GM19468 (cell line): Measurements from ENCODE around the gene FAAP100.
A peak's percentile ranks its signal among the peaks of the same experiment; 100 is the strongest.
"Not testable (repeated sequence)": the region's sequence is repeated elsewhere in the genome, so short reads cannot be mapped to it uniquely, and the experiment has no call there.

ENCODE experiments used
- ATAC-seq: cut with Tn5 transposase; IDR thresholded peaks from one replicate; pipeline ENCODE4 v1.9.1; 2021; ENCODE audit warnings: mild to moderate bottlenecking, moderate library complexity, moderate number of reproducible peaks; ENCODE audit not compliant: unreplicated experiment; ENCODE audit errors: extremely low read depth

The FAAP100 gene, protein sequence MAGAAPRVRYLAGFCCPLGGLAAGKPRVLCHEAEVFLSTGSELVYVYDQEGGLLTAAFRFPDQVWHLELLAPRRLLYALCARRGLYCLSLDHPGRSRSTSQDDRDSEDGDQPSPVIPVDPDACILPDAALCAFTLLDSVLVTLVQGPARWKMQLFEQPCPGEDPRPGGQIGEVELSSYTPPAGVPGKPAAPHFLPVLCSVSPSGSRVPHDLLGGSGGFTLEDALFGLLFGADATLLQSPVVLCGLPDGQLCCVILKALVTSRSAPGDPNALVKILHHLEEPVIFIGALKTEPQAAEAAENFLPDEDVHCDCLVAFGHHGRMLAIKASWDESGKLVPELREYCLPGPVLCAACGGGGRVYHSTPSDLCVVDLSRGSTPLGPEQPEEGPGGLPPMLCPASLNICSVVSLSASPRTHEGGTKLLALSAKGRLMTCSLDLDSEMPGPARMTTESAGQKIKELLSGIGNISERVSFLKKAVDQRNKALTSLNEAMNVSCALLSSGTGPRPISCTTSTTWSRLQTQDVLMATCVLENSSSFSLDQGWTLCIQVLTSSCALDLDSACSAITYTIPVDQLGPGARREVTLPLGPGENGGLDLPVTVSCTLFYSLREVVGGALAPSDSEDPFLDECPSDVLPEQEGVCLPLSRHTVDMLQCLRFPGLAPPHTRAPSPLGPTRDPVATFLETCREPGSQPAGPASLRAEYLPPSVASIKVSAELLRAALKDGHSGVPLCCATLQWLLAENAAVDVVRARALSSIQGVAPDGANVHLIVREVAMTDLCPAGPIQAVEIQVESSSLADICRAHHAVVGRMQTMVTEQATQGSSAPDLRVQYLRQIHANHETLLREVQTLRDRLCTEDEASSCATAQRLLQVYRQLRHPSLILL

DNA sequence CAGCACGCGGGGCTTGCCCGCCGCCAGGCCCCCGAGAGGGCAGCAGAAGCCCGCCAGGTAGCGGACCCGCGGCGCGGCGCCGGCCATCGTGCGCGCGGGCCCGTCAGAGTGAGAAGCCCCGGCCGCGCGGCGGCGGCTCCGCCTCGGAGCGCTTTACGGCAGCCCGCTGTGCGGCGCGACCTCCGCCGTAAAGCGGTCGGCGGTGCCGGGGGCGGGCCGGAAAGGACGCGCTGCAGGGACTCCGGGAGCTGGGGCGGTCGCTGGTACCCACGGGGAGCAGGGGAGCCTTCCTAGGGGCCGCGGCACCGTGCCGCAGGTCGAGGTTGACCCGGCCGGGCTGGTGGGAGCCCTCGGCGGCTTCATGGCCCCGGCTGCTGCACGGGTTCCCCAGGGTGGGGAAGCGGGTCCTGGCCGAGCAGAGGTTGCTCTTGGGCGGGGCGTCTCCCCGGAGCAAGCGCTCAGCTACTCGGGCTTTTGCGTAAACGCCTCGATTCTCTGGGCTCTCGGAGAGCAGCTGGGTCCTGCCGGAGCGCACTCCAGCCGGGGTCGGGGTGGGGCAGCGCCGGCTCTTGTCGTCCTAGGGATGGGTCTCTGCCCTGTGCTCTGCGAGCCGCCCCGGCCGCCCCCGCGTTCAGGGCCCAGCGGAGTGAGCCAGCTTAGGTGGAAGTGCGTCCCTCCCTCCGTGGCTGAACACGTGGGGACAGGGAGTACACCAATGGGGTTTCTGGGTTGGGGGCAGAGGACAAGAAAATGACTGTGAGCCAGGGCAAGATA is at the start of gene FAAP100:
FAAP100 (minus strand) TSS at position 110 of the 774 bp plus-strand sequence; CDS start at position 87, 23 bp downstream.
- peak; percentile 38 for ATAC-seq

DNA sequence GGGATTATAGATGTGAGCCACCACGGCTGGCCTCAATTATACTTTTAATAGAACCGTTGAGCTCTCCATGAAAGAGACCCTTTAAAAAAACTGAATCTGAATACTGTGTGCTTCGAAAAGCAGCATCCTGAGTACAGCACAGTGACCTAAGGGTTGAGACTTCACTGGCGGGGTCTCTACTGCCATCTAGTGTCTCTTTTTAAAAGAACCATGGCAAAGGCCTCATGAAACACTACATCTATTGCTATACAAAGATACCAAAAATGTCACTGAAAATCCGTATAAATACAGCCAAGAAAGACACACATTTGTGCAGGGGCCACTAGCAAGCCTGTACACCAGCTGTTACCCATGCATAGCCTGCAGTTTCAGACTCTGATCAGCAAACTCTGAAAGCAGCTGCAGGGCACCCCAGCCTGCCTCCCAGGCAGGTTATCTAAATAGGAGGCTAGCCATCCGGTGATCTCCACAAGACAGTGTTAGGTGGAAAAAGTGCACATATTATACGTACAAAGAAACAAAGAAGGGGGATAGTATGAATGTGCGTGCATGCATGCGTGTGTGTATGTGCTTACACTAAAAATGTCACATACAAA is 49.5 kb upstream of the FAAP100 start:
- ATAC-seq, result no peak

DNA sequence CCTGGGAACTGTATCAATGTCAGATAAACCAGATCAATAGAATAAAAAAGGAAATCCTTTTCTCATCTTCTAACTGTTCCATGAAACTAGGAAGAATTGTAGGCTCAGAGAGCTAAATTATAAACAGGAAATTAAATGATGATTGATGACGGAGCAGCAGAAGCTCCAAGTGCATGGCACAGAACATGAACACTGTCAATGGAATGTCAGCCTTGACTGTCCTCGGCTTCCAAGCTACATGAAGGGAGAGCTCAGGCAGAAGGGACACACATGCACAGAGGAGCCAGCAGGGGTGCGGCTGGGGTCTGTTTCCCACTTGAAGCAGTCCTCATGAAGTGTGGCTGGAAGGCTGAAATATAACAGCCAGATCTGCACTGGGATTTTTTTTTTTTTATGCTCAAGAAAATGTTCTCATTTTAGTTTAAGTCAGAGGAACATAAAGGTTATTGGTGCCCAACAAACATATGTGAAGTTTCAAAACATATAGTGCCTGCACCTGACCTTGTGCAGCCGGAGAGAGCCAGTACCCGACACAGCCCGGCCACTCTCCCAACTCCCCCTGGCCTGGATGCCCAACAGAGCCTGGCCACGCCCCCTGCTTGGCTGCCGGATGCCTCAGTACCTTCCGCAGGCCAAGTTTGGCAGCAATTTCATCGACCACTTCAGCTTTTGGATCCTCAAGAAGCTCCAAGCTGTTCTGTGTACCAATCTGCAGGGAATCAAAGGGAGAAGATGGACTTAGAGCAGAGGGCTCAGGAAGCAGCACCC is 47.8 kb upstream of the FAAP100 start:
- ATAC-seq, result no peak

DNA sequence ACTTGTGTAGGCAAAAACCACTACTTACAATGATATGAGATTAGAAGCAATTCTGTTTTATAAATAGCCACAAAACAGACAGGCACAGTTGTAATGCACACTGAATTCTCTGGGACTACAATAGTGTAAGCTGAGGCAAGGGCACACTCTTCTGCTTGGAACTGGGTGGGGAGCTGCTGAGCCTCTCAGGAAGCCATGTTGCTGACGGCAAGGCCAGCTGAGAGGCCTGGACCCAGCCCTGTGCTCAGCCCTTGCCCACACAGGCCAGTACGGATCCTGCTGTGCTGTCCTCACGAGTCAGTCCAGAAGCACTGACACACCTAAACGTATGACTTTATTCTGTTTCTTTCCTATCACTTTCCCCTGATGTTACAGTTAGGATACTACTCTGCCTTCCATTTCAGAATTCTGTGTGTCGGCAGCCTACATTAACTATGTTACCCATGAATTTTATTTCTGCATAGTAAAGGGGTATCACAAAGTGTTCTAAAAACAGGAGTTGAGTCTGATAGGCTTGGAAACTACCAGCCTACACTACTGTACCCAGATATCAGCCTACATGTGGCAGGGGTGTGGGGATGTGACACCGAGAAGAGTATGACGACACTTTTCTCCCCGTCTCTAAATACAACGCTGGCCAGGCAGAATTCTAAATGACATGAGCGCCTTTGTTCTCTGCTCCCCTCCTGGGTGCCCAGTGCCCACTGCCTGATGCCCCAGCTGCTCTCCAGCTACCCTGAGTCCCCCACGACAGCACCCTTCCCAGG is 41.1 kb upstream of the FAAP100 start:
- no peak for ATAC-seq

DNA sequence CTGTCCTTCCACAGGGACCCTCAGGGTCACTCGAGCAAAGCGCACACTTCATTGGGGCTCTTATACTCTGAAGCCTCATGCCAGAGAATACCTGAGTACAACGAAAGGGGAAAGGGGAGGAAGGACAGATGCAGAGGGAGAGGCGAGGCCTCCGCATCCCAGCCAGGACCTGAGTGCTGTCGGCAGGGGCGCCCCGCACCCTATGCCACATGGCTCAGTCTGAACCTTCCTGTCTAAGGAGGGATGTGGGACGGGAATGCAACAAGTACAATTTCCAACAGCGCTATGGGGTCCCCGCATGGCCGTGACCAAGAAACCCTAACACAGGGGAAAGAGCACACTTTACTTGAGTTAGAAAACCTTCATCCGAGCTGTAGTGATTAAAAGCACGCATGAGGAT is 39.8 kb upstream of the FAAP100 start:
- no peak for ATAC-seq

DNA sequence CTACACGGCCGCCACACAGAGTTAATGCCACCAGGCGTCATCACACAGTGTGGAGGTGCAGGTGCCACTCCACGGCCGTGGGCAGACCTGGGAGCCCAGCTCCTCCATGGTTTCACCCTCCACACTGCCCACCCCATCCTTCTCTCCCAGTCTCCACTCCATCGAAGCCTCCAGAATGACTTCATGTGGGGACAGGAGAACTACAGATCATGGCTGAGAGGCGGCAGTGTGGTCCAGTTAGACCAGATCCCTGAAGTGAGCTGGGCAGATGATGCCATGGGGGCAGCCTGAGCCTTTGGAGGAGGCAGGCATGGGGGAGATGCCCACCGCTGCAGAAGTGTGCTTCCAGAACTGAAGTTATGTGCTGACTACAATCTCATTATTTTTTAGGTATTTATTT is 38.0 kb upstream of the FAAP100 start:
- ATAC-seq, result no peak

DNA sequence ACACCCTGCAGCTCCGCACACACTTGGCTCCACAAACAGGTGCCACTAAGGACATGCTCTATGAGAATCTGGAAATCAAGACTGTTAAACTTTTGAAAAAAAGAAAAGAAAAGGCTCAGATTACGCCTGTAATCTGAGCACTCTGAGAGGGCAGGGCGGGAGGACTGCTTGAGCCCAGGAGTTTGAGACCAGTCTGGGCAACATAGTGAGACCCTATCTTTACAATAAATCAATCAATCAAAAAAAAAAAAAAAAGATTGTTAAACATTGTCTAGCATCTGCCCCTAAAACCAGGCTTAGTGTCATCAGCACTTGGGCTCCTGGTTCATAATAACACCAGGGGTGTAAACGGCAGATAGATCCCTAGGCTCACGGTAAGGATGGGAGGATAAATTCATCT is 37.5 kb upstream of the FAAP100 start:
- ATAC-seq, result no peak

DNA sequence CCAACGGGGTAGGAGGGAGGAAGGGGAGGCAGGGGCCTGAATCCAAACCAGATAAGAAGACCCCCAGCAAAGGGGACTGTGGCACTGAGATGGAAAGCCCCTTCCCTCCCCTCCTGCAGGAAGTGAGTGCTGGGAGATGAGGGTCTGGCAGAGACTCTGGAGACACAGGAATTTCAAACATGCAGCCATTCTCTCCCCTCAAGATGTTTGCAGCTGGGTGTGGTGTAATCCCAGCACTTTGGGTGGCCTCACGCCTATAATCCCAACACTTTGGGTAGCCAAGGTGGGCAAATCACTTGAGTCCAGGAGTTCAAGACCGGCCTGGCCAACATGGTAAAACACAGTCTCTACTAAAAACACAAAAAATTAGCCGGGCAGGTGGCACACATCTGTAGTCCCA is 33.9 kb upstream of the FAAP100 start:
- no peak for ATAC-seq

DNA sequence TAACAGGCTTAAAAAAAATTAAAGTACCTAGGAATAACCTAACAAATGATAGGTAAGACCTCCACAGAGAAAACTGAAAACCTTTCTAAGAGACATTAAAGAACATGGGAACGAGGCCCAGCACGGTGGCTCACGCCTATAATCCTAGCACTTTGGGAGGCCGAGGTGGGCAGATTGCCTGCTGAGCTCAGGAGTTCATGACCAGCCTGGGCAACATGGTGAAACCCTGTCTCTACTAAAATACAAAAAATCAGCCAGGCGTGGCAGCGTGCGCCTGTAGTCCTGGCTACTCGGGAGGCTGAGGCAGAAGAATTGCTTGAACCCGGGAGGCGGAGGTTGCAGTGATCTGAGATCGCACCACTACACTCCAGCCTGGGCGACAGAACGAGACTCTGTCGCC is 32.6 kb upstream of the FAAP100 start:
- ATAC-seq, result not testable (repeated sequence)

DNA sequence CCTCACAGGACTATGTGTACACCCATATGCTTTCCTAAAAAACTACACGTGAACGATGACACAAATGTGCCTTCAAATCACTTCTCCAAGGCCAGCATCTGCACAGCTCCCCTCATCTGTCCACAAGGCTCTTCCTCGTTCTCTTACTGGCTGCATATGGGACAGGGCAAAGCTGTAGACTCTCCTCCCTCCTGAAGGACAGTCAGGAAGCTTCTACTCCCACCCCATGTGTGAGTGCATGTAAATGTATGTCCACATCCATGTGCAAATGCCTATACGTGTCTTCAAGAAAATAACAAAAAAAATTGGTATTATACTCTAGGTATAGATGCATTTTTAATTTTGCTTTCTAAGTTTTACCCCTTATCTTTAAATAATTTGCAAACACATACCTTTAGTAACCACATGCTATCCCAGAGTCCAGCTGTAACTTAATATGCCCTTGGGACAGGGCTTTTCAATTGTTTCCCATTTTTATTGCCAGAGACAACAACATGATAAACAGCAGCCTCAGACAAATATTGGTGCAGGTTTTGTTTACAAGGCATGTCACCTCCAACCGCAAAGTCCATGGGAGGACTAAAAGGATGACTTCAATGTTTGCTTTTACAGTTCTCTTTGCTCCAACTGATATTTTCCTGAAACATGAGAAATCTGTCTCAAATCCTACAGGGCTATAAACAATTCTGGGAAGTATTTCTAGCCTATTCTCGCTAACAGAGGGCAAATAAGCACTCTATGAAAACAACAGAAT is 31.6 kb upstream of the FAAP100 start:
- ATAC-seq, result no peak

DNA sequence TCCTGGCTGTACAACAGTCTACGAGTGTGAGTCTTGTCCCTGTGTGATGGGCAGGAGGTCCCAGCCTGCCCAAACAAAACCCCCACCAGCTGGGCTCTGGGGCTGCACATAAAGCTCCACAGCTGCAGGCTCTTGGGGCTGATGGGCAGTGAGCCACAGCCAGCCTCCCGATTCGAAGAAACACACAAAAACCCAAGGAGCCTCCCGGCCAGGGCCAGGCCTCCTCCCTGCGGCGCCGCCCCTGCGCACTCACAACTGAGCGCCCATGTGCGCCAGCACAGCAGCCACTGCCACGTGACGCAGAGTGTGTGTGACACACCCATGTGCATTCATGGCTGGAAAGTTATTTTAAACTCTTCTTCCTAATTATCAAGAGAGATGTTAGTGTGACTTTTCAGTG is 30.6 kb upstream of the FAAP100 start:
- no peak for ATAC-seq

DNA sequence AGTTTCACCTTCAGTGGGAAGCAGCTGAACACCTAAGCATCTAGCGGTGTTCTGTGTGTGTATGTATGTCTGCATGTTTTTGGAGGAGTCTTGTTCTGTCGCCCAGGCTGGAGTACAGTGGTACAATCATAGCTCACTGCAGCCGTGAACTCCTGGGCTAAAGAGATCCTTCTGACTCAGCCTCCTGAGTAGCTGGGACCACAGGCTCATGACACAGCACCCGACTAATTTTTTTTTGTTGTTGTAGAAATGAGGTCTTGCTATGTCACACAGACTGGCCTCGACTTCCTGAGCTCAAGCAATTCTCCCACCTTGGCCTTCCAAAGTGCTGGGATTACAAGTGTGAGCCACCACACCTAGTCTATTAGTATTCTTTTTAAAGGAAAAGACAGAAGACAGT is 30.2 kb upstream of the FAAP100 start:
- ATAC-seq, result no peak

DNA sequence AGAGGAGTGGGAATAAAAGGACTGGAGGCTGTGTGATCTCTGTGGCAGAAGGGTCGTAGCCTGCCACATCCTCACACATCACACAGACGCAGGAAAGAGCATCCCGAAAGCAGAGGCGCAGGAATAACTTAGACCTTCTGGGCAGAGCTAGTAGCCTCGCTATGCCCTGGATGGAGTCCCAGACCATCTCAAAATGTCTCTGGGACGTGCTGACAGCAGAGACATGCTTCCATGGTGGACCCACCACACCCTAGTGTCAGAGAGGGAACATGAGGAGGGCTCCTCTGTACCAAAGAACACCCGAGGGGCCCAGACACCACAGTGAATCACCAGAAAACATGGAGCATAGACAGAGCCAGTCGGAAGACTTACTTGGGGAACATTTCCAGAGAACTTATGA is 29.6 kb upstream of the FAAP100 start:
- ATAC-seq, result no peak

DNA sequence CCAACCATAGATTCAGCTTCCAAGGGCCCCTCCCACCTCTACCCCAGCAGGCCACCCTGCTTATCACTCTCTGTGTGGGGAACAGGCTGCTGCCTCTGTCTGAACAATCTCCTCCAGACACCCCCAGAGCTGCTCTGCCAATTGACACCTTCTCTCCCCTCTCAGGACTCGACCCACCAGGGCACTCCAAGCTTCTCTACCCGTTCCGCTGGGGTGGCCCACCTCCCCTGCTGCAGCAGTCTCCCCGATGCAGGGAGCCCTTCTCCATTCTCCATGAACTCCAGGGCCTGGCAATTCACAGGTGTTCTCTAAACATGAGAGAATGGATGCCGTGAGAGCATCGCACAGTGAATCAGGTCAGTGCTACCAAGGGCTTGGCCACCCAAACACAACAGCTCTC is 28.3 kb upstream of the FAAP100 start:
- ATAC-seq, result no peak

DNA sequence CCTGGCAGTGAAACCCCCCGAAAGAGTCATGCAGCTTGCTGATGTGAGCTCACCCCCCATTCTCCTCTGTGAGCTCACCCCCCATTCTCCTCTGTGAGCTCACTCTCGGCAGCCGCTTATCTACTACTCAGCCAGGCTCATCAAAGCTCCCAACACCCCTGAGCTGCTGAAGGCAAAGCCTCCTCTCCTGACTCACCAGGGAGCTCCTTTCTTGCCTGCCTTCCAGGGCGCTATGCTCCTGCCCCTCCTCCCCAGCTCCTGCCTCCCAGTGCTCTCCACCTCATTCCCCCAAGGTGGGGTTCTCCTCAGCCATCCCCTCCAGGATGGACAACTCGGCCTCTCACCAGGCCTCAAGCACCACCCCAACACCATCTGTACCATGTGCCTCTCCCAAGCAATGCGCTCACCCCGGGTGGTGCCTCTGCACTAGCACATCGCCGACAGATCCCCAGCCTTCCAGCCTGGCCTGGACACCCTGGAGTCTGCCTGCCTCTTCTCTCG is 27.7 kb upstream of the FAAP100 start:
- no peak for ATAC-seq

DNA sequence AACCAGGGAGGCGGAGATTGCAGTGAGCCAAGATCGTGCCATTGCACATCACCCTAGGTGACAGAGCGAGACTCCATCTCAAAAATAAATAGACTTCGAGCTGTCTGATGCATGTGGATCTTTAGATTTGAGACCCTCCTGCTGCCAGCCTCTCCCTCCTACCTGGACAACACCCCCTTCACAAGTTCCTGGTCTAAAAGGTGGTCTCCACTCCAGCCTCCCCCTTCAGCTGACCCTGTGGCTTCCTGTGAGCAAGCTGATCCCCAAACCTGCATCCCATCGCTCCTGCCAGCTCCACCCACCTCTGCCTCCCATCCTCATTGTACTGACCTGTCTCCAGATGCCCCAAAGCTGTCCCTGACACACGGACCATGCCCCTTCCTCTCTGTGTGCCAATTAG is 27.1 kb upstream of the FAAP100 start:
- no peak for ATAC-seq

DNA sequence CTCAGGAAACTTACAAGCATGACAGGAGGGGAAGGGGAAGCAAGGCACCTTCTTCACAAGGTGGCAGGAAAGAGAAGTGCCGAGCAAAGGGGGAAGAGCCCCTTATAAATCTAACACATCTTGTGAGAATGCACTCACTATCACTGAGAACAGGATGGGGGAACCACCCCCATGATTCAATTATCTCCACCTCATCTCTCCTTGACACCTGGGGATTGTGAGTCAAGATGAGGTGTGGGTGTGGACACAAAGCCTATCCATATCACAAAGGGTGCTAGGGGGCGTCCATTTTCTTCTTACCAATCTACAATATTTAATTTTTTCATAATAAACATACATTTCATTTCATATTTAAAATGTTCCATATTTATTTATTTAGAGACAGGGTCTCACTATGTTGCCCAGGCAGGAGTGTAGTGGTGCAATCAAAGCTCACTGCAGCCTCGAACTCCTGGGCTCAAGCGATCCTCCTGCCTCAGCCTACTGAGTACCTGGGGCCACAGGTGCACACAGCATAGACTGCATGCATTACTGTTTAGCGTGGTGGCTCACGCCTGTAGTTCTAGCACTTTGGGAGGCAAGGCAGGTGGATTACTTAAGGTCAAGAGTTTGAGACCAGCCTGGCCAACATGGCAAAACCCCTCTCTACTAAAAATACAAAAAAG is 26.5 kb upstream of the FAAP100 start:
- no peak for ATAC-seq
